CD14-positive monocyte (primary cell): Measurements from ENCODE around the gene ANO6. TPM values are rescaled to one million over a fixed set of nuclear protein-coding genes. Genes with fewer than 3 reads are reported as not detected.
A peak's percentile ranks its signal among the peaks of the same experiment; 100 is the strongest.

Source experiments
- DNase-seq, 3 donors: peaks; one replicate each; pipeline ENCODE4 v3.0.0-alpha.2; 2011 to 2022
- H2AFZ ChIP-seq: 2 replicates; pipeline ENCODE4 v1.6.0; 2012; ENCODE audit warnings: mild to moderate bottlenecking, low read depth, low read length, inconsistent platforms; ENCODE audit not compliant: insufficient read depth, poor library complexity, severe bottlenecking
- H3K27ac ChIP-seq, 2 donors: 1 replicate in 1 of 2; 2 replicates in 1 of 2; pipeline ENCODE4 v1.5.1; 2012 to 2013; ENCODE audit warnings: low read length in 2 of 2, control low read depth in 1 of 2, inconsistent platforms in 1 of 2, low read depth in 1 of 2, mild to moderate bottlenecking in 1 of 2
- H3K27me3 ChIP-seq, 2 donors: one replicate each; pipeline versions ENCODE4 v1.6.0 to v1.6.1; 2011 to 2013; ENCODE audit warnings: low read length in 2 of 2; ENCODE audit not compliant: control insufficient read depth in 2 of 2, insufficient read depth in 2 of 2
- H3K36me3 ChIP-seq, 2 donors: replicated peaks in 1 of 2; 1 replicate in 1 of 2; 2 replicates in 1 of 2; pipeline versions ENCODE4 v1.5.1 to v1.6.1; 2012 to 2013; ENCODE audit warnings: low read length in 2 of 2, control low read depth in 1 of 2, inconsistent platforms in 1 of 2, mild to moderate bottlenecking in 1 of 2; ENCODE audit not compliant: insufficient read depth in 2 of 2, control insufficient read depth in 1 of 2
- H3K4me1 ChIP-seq, 2 donors: 1 replicate in 1 of 2; 2 replicates in 1 of 2; pipeline versions ENCODE4 v1.5.1 to v1.6.1; 2012 to 2013; ENCODE audit warnings: low read length in 2 of 2, control low read depth in 1 of 2, inconsistent platforms in 1 of 2, mild to moderate bottlenecking in 1 of 2, moderate library complexity in 1 of 2; ENCODE audit not compliant: insufficient read depth in 2 of 2, control insufficient read depth in 1 of 2
- H3K4me2 ChIP-seq: replicated peaks from 2 replicates; pipeline ENCODE3; 2012; ENCODE audit warnings: low read length, moderate library complexity, mild to moderate bottlenecking; ENCODE audit not compliant: poor library complexity, severe bottlenecking; ENCODE audit errors: extremely low read depth
- H3K4me3 ChIP-seq, 3 experiments: fragments of 200-600 bp in 1 of 3; sonication (generic) in 1 of 3; replicated peaks in 1 of 3; 1 replicate in 2 of 3; 2 replicates in 1 of 3; pipeline ENCODE4 v1.5.1; 2011 to 2013; ENCODE audit warnings: low read length in 3 of 3, mild to moderate bottlenecking in 3 of 3, control low read depth in 2 of 3, low read depth in 2 of 3, inconsistent platforms in 1 of 3, moderate library complexity in 1 of 3
- H3K79me2 ChIP-seq: 2 replicates; pipeline ENCODE4 v1.6.0; 2012; ENCODE audit warnings: mild to moderate bottlenecking, control low read depth, inconsistent platforms, low read length, moderate library complexity; ENCODE audit not compliant: insufficient read depth
- H3K9ac ChIP-seq: 2 replicates; pipeline ENCODE4 v1.6.0; 2017; ENCODE audit warnings: low read length, mild to moderate bottlenecking; ENCODE audit not compliant: insufficient read depth, poor library complexity, severe bottlenecking
- H3K9me3 ChIP-seq, 2 donors: replicated peaks in 1 of 2; 1 replicate in 1 of 2; 2 replicates in 1 of 2; pipeline versions ENCODE4 v1.5.1 to v1.6.1; 2012 to 2013; ENCODE audit warnings: low read length in 2 of 2, control low read depth in 1 of 2; ENCODE audit not compliant: control insufficient read depth in 1 of 2, insufficient read depth in 1 of 2
- H4K20me1 ChIP-seq: 2 replicates; pipeline ENCODE4 v1.6.0; 2012; ENCODE audit warnings: mild to moderate bottlenecking, low read length, control low read depth, moderate library complexity; ENCODE audit not compliant: insufficient read depth
- H3K27ac Mint-ChIP-seq, 7 donors: one replicate each; pipeline ENCODE4 v1.8.0; 2020; ENCODE audit warnings: mild to moderate bottlenecking in 7 of 7, mixed read lengths in 7 of 7, moderate library complexity in 6 of 7, inconsistent platforms in 2 of 7
- H3K27me3 Mint-ChIP-seq, 3 donors: one replicate each; pipeline ENCODE4 v1.8.0; 2021 to 2022; ENCODE audit warnings: low read depth in 3 of 3, mild to moderate bottlenecking in 3 of 3, mixed read lengths in 3 of 3, moderate library complexity in 3 of 3, inconsistent platforms in 1 of 3
- H3K36me3 Mint-ChIP-seq, 2 donors: one replicate each; pipeline ENCODE4 v1.8.0; 2020; ENCODE audit warnings: mixed read lengths in 2 of 2, inconsistent platforms in 1 of 2, mild to moderate bottlenecking in 1 of 2
- H3K4me1 Mint-ChIP-seq: one replicate; pipeline ENCODE4 v1.8.0; 2020; ENCODE audit warnings: mild to moderate bottlenecking, mixed read lengths
- H3K4me3 Mint-ChIP-seq, 2 donors: one replicate each; pipeline ENCODE4 v1.8.0; 2020; ENCODE audit warnings: mild to moderate bottlenecking in 2 of 2, mixed read lengths in 2 of 2, moderate library complexity in 1 of 2
- H3K9me3 Mint-ChIP-seq, 7 donors: one replicate each; pipeline ENCODE4 v1.8.0; 2020 to 2022; ENCODE audit warnings: mixed read lengths in 7 of 7, mild to moderate bottlenecking in 6 of 7, moderate library complexity in 6 of 7, inconsistent platforms in 2 of 7
- WGBS: methylation state at CpG from one replicate; pipeline ENCODE4 v1.1.5; 2013; ENCODE audit warnings: missing lambda C conversion rate; ENCODE audit not compliant: insufficient coverage; 5-methylcytosine and 5-hydroxymethylcytosine counted together
- intact Hi-C, 2 donors: fragments of 100-400 bp; cut with micrococcal nuclease; formaldehyde crosslinking; loops; one replicate each; pipeline versions ENCODE4 v1.15.0 to v1.15.1; 2023
- polyA plus RNA-seq, 3 donors: library from polyadenylated mRNA; depleted of rRNA in 1 of 3; unstranded in 2 of 3; stranded (reverse) in 1 of 3; fragments of 300-500 nt in 2 of 3; fragments of >200 nt in 1 of 3; fragmentation: Illumina TruSeq in 2 of 3; gene quantifications; 1 replicate in 2 of 3; 2 replicates in 1 of 3; pipeline ENCODE4 v1.2.3, GENCODE V29; 2012 to 2021
- TF ChIP-seq, protein P1 (sequence below): fragments of 200-600 bp; IDR thresholded peaks from one replicate; pipeline ENCODE4 v1.8.0; 2022; ENCODE audit warnings: antibody characterized with exemption, mild to moderate bottlenecking

Gene ANO6
- polyA plus RNA-seq, 3 donors = 20.2 to 48.7 (median 34.1) TPM

DNA sequence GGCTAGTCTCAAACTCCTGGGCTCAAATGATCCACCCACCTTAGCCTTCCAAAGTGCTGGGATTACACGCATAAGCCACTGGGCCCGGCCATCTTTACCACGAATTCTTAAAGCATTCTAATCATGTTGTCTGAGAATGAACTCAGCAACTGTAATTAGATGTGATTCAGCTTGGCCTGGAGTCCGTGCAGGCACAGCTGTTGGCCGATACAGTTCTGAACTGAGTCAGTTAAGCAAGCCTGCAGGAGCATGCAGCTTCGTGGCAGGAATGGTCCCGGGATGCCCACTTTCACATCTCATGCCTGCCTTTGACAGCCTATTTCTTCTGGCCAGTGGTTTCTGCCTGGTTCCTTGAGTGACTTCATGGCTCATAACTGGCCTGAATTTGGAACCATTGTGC is 194.1 kb downstream of the ANO6 start:
- Mint-ChIP-seq H3K27ac (peak overlapping the region in 1 of 7 donors; percentile 28), H3K9me3 (no peaks in the 10 kb centered on the region), H3K4me1 (no peaks in the 10 kb centered on the region), H3K4me3 (no peak overlapping the region), H3K27me3 (no peaks in the 10 kb centered on the region), H3K36me3 (peaks cover 57 to 68% of the 10 kb centered on the region in 2 donors)
- TF ChIP-seq, protein P1, sequence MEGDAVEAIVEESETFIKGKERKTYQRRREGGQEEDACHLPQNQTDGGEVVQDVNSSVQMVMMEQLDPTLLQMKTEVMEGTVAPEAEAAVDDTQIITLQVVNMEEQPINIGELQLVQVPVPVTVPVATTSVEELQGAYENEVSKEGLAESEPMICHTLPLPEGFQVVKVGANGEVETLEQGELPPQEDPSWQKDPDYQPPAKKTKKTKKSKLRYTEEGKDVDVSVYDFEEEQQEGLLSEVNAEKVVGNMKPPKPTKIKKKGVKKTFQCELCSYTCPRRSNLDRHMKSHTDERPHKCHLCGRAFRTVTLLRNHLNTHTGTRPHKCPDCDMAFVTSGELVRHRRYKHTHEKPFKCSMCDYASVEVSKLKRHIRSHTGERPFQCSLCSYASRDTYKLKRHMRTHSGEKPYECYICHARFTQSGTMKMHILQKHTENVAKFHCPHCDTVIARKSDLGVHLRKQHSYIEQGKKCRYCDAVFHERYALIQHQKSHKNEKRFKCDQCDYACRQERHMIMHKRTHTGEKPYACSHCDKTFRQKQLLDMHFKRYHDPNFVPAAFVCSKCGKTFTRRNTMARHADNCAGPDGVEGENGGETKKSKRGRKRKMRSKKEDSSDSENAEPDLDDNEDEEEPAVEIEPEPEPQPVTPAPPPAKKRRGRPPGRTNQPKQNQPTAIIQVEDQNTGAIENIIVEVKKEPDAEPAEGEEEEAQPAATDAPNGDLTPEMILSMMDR = no peak
- no peak for DNase-seq
- H3K79me2 ChIP-seq = no peaks in the 10 kb centered on the region
- H2AFZ ChIP-seq = no peak overlapping the region
- no peaks in the 10 kb centered on the region for H3K27me3 ChIP-seq
- no peaks in the 10 kb centered on the region for H3K9me3 ChIP-seq
- no peaks in the 10 kb centered on the region for H4K20me1 ChIP-seq
- H3K36me3 ChIP-seq = peaks cover 81 to 97% of the 10 kb centered on the region in 2 donors
- no peak overlapping the region for H3K4me2 ChIP-seq
- WGBS = 99% methylated on average over 7 of the region's 7 CpGs
- no peak overlapping the region for H3K4me3 ChIP-seq
- H3K27ac ChIP-seq = no peak overlapping the region
- no peak overlapping the region for H3K9ac ChIP-seq
- intact Hi-C loops = no loop called here
- H3K4me1 ChIP-seq = no peaks in the 10 kb centered on the region

DNA sequence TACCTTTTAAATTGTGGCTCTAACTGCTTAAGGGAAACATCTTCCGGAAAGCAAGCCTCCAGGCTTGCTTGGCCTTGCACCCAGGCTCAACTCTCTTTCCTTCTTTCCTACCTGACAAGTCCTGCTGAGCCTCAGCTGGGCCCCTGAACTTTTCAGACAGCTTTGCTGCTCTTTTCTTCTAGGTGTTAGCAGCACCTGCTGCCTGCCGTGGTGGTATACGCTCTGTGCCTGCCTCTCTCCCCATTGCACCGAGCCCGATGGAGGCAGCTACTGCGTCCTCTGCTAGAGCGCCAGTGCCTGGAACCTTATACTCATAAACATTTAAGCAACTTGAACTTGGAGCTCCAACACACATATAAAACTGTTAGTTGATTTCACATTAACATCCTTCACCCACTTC is 195.7 kb downstream of the ANO6 start:
- TF ChIP-seq, protein P1 = no peak
- Histone ChIP-seq H3K36me3 (peaks cover 87 to 98% of the 10 kb centered on the region in 2 donors), H3K27ac (no peak overlapping the region), H4K20me1 (no peaks in the 10 kb centered on the region), H3K4me3 (no peak overlapping the region), H3K9ac (no peak overlapping the region), H3K4me1 (no peaks in the 10 kb centered on the region), H3K9me3 (no peaks in the 10 kb centered on the region), H3K4me2 (no peak overlapping the region), H2AFZ (no peak overlapping the region), H3K27me3 (no peaks in the 10 kb centered on the region), H3K79me2 (no peaks in the 10 kb centered on the region)
- 100% methylated on average over 7 of the region's 7 CpGs for WGBS
- Mint-ChIP-seq H3K4me1 (peaks cover 4% of the 10 kb centered on the region), H3K4me3 (no peak overlapping the region), H3K36me3 (peaks cover 61 to 70% of the 10 kb centered on the region in 2 donors), H3K9me3 (no peaks in the 10 kb centered on the region), H3K27me3 (peaks cover 0 to 4% (median 0%) of the 10 kb centered on the region in 3 donors), H3K27ac (peak overlapping the region in 2 of 7 donors; percentile 31 to 34)
- intact Hi-C loops = no loop called here
- no peak for DNase-seq
